ENCODE data around the gene LPCAT1.

- TF ChIP-seq TAF1 (IDR thresholded peaks at IDR 0.05; ENCODE audit: borderline replicate concordance, low read depth, low read length): no peak
- TF ChIP-seq POLR2A (IDR thresholded peaks at IDR 0.05; ENCODE audit: low read depth, low read length): no peak
These were observed 11.9 kb upstream of the LPCAT1 start for GRCh38 chr5:1535646-1536045.
